Activated CD8-positive, alpha-beta T cell treated with anti-CD3 and anti-CD28 coated beads for 36 hours (primary cell): ENCODE measurements around the gene PCDHGA7. TPM values are rescaled to one million over a fixed set of nuclear protein-coding genes. Genes with fewer than 3 reads are reported as not detected.
"Not testable (repeated sequence)": the region's sequence is repeated elsewhere in the genome, so short reads cannot be mapped to it uniquely, and the experiment has no call there.

Source experiments
- ATAC-seq: fragments of 200-7000 bp; cut with Tn5 transposase; one replicate; pipeline ENCODE4 v1.10.0; 2021; ENCODE audit warnings: mild to moderate bottlenecking, moderate library complexity
- CTCF ChIA-PET: fragments of 350-600 bp; sonication (Branson Sonifier 250); formaldehyde crosslinking; loops from one replicate; lab custom pipeline; 2021; ENCODE audit warnings: antibody characterized with exemption; lab: Charles Lee
- POLR2A ChIA-PET: fragments of 350-600 bp; sonication (Branson Sonifier 250); formaldehyde crosslinking; loops from one replicate; lab custom pipeline; 2021; ENCODE audit warnings: antibody characterized with exemption; lab: Charles Lee
- DNase-seq: peaks from one replicate; pipeline ENCODE4 v3.0.0-alpha.2; 2020
- H3K27ac Mint-ChIP-seq: one replicate; pipeline ENCODE4 v1.8.0; 2021; ENCODE audit warnings: mild to moderate bottlenecking, mixed read lengths
- H3K27me3 Mint-ChIP-seq: one replicate; pipeline ENCODE4 v1.8.0; 2021; ENCODE audit warnings: mixed read lengths
- H3K36me3 Mint-ChIP-seq: one replicate; pipeline ENCODE4 v1.8.0; 2021; ENCODE audit warnings: low read depth, mixed read lengths
- H3K4me1 Mint-ChIP-seq: one replicate; pipeline ENCODE4 v1.8.0; 2021; ENCODE audit warnings: low read depth, mixed read lengths
- H3K4me3 Mint-ChIP-seq: one replicate; pipeline ENCODE4 v1.8.0; 2021; ENCODE audit warnings: mild to moderate bottlenecking, moderate library complexity, mixed read lengths
- H3K9me3 Mint-ChIP-seq: one replicate; pipeline ENCODE4 v1.8.0; 2021; ENCODE audit warnings: mixed read lengths
- intact Hi-C: fragments of 100-400 bp; cut with micrococcal nuclease; formaldehyde crosslinking; loops from one replicate; pipeline ENCODE4 v1.10.0; 2022
- total RNA-seq, 2 experiments: library from RNA; stranded (reverse); gene quantifications; one replicate each; pipeline ENCODE4 v1.2.3, GENCODE V29; 2021
- TF ChIP-seq, protein P1 (sequence below): fragments of 200-600 bp; IDR thresholded peaks from one replicate; pipeline ENCODE4 v1.8.0; 2022; ENCODE audit warnings: antibody characterized with exemption, mild to moderate bottlenecking

The PCDHGA7 gene
- total RNA-seq, 2 experiments from 2014 or later: not detected

DNA sequence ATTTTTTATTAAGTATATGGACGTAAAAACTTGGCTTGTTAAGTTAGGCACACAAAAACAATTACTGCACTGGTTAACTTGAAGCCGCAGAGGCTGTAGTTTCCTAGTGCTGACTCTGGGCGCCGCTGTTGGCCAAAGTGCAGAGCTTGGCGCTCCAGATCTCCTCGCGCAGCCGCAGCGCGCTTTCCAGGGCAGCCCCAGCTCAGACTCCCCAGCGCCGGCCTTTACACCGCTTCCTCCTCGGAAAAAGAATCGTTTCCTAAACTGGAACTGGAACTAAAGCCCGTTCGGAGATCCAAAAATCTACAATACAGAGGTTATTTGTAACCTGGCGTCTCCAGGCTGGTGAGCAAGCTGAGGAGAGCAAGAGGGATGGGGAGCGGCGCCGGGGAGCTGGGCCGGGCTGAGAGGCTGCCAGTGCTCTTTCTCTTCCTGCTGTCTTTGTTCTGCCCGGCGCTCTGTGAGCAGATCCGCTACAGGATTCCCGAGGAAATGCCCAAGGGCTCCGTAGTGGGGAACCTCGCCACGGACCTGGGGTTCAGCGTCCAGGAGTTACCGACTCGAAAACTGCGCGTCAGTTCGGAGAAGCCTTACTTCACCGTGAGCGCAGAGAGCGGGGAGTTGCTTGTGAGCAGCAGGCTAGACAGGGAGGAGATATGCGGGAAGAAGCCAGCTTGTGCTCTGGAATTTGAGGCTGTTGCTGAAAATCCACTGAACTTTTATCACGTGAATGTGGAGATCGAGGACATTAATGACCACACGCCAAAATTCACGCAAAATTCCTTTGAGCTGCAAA, 15.4 kb downstream of the PCDHGA7 start, which contains the start of gene PCDHGB5:
Gene PCDHGB5, plus strand, starts transcription at position 192 of the 796 bp plus-strand sequence. Its CDS starts 181 bp downstream, at position 373.
- Mint-ChIP-seq H3K4me3 (peak within 1 kb of the TSS; percentile 32), H3K9me3 (peaks cover 24% of the 10 kb centered on the region), H3K36me3 (peaks cover 22% of the 10 kb centered on the region), H3K27me3 (peaks cover 54% of the 10 kb centered on the region)
- ChIA-PET CTCF (interaction anchor here (0.7 to 3.6 kb wide), 24 partner anchors 9 to 174 kb away, joined by 3 to 19 read pairs (median 4); partner anchors contain the start of genes PCDHGA10, PCDHGA11, PCDHGA12 and PCDHGA3), POLR2A (interaction anchor here (1.0 kb wide), 1 partner anchor 116 kb away, joined by 3 read pairs; no protein-coding TSS in a partner anchor)
- peak; percentile 52 for DNase-seq
- H3K4me1 Mint-ChIP-seq, intact Hi-C loops, H3K27ac Mint-ChIP-seq: not testable (repeated sequence)
- peak; percentile 88 for ATAC-seq
- TF ChIP-seq, protein P1, sequence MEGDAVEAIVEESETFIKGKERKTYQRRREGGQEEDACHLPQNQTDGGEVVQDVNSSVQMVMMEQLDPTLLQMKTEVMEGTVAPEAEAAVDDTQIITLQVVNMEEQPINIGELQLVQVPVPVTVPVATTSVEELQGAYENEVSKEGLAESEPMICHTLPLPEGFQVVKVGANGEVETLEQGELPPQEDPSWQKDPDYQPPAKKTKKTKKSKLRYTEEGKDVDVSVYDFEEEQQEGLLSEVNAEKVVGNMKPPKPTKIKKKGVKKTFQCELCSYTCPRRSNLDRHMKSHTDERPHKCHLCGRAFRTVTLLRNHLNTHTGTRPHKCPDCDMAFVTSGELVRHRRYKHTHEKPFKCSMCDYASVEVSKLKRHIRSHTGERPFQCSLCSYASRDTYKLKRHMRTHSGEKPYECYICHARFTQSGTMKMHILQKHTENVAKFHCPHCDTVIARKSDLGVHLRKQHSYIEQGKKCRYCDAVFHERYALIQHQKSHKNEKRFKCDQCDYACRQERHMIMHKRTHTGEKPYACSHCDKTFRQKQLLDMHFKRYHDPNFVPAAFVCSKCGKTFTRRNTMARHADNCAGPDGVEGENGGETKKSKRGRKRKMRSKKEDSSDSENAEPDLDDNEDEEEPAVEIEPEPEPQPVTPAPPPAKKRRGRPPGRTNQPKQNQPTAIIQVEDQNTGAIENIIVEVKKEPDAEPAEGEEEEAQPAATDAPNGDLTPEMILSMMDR: peak; percentile 59

DNA sequence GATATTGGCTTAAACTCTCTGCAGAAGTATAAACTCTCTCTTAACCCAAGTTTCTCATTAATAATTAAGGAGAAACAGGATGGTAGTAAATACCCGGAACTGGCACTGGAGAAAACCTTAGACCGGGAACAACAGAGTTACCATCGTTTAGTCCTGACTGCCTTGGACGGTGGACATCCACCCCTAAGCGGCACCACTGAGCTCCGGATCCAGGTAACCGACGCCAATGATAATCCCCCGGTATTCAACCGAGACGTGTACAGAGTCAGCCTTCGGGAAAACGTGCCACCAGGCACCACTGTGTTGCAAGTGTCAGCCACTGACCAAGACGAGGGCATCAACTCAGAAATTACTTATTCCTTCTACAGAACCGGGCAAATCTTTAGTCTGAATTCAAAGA, 16.1 kb downstream of the PCDHGA7 start:
- peaks cover 28% of the 10 kb centered on the region for H3K9me3 Mint-ChIP-seq

DNA sequence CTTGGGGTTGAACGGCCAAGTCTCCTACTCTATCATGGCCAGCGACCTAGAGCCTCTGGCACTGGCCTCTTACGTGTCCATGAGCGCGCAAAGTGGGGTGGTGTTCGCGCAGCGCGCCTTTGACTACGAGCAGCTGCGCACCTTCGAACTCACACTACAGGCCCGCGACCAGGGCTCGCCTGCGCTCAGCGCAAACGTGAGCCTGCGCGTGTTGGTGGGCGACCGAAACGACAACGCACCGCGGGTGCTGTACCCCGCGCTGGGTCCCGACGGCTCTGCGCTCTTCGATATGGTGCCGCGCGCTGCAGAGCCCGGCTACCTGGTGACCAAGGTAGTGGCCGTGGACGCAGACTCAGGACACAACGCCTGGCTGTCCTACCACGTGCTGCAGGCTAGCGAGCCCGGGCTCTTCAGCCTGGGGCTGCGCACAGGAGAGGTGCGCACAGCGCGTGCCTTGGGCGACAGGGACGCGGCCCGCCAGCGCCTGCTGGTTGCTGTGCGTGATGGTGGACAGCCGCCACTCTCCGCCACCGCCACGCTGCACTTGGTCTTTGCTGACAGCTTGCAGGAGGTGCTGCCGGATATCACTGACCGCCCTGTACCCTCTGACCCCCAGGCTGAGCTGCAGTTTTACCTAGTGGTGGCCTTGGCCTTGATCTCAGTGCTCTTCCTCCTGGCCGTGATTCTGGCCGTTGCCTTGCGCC, 17.2 kb downstream of the PCDHGA7 start:
- Mint-ChIP-seq H3K4me3 (no peak overlapping the region), H3K9me3 (peaks cover 24% of the 10 kb centered on the region), H3K4me1 (no peaks in the 10 kb centered on the region), H3K36me3 (peaks cover 17% of the 10 kb centered on the region), H3K27ac (no peak overlapping the region), H3K27me3 (peaks cover 56% of the 10 kb centered on the region)
- TF ChIP-seq, protein P1: no peak
- ATAC-seq (no peak), DNase-seq (no peak)
- ChIA-PET CTCF (interaction anchor here (1.6 kb wide), 1 partner anchor 80 kb away, joined by 4 read pairs; no protein-coding TSS in a partner anchor), POLR2A (interaction anchor here (1.1 kb wide), 1 partner anchor 8 kb away, joined by 3 read pairs; no protein-coding TSS in a partner anchor)
- intact Hi-C loops: no loop called here

More for the DNA sequence above, 16.1 kb downstream of the PCDHGA7 start:
- intact Hi-C loops: no loop called here
- no peak for ATAC-seq
- no peak overlapping the region for H3K4me3 Mint-ChIP-seq
- ChIA-PET CTCF (interaction anchor here (1.1 to 3.6 kb wide), 12 partner anchors 8 to 169 kb away, joined by 3 to 19 read pairs (median 5); partner anchors contain the start of genes PCDHGA10, PCDHGA11, PCDHGA12 and PCDHGB4), POLR2A (no interaction called here)
- no peak for DNase-seq
- TF ChIP-seq, protein P1: no peak
- peaks cover 54% of the 10 kb centered on the region for H3K27me3 Mint-ChIP-seq
- no peak overlapping the region for H3K27ac Mint-ChIP-seq
- peaks cover 19% of the 10 kb centered on the region for H3K36me3 Mint-ChIP-seq
- H3K4me1 Mint-ChIP-seq: no peaks in the 10 kb centered on the region

DNA sequence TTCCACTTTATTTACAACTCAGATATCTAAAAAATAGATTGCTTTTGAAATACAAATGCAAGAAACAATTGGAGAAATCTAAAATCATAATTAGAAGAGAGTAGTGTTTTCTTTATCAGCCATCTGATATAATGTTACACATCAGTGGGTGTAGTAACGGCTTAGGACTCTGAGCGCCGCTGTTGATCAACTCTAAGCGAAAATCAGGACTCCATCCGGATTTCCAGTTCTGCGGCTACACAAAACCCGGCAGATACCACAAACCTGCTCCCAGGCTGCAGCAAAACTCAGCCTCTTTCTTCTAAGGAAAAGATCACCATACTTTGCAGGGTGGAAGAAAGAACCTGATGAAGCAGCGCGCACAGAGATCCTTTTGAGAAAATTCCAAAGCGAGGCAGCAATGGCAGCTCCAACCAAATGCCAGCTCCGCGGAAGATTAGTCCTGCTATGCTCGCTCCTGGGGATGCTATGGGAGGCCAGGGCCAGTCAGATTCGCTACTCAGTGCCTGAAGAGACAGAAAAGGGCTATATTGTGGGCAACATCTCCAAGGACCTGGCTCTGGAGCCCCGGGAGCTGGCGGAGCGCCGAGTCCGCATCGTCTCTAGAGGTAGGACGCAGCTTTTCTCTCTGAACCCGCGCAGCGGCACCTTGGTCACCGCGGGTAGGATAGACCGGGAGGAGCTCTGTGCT, 20.2 kb downstream of the PCDHGA7 start, which contains the start of gene PCDHGA9:
Gene PCDHGA9, plus strand, starts transcription at position 226 of the 691 bp plus-strand sequence. Its CDS starts 175 bp downstream, at position 401.
- H3K4me3 Mint-ChIP-seq: no peak within 1 kb of the TSS
- intact Hi-C loops: no loop called here

More for the DNA sequence above, 20.2 kb downstream of the PCDHGA7 start, which contains the start of gene PCDHGA9:
- Mint-ChIP-seq H3K9me3 (peaks cover 27% of the 10 kb centered on the region), H3K27ac (no peak within 1 kb of the TSS), H3K36me3 (peaks cover 20% of the 10 kb centered on the region), H3K4me1 (no peaks in the 10 kb centered on the region), H3K27me3 (peaks cover 62% of the 10 kb centered on the region)
- DNase-seq (peak; percentile 42), ATAC-seq (peak; percentile 42)
- TF ChIP-seq, protein P1: peak; percentile 47
- ChIA-PET POLR2A (no interaction called here), CTCF (interaction anchor here (0.6 to 2.0 kb wide), 10 partner anchors 10 to 167 kb away, joined by 3 to 19 read pairs (median 4); partner anchors contain the start of genes PCDHB15, PCDHGA10, PCDHGA11 and PCDHGA12)
